Measurements from ENCODE around the gene ENTREP1. TPM values are rescaled to one million over a fixed set of nuclear protein-coding genes. Genes with fewer than 3 reads are reported as not detected.
"Not testable (repeated sequence)": the region's sequence is repeated elsewhere in the genome, so short reads cannot be mapped to it uniquely, and the experiment has no call there.

The ENTREP1 gene
- total RNA-seq, 1 donor from 2014 or later = 2.6 TPM

- TF ChIP-seq CTCF (IDR thresholded peaks at IDR 0.05; ENCODE audit: unreplicated experiment) = no peak
- Mint-ChIP-seq H3K27ac (no peak overlapping the region), H3K4me1 (peaks cover 7% of the 10 kb centered on the region), H3K27me3 (ENCODE audit: low read depth) (peaks cover 11% of the 10 kb centered on the region), H3K36me3 (peaks cover 15% of the 10 kb centered on the region), H3K9me3 (no peaks in the 10 kb centered on the region), H3K4me3 (no peak overlapping the region)
- no peak for DNase-seq (ENCODE audit: low spot score in 2 of 2, unreplicated experiment in 2 of 2)
Observed at GRCh38 chr9:69432623-69433022, 107.6 kb downstream of the ENTREP1 start.

- Mint-ChIP-seq H3K9me3 (no peaks in the 10 kb centered on the region), H3K4me3 (no peak overlapping the region), H3K27me3 (ENCODE audit: low read depth) (peaks cover 11% of the 10 kb centered on the region), H3K4me1 (peaks cover 7% of the 10 kb centered on the region), H3K36me3 (peaks cover 13% of the 10 kb centered on the region), H3K27ac (no peak overlapping the region)
- DNase-seq (ENCODE audit: low spot score in 2 of 2, unreplicated experiment in 2 of 2) = no peak
- TF ChIP-seq CTCF (IDR thresholded peaks at IDR 0.05; ENCODE audit: unreplicated experiment) = no peak
Observed at GRCh38 chr9:69433392-69433791, 108.4 kb downstream of the ENTREP1 start.

- Mint-ChIP-seq H3K9me3 (no peaks in the 10 kb centered on the region), H3K27ac (no peak overlapping the region), H3K36me3 (peaks cover 11% of the 10 kb centered on the region), H3K4me3 (no peak overlapping the region), H3K4me1 (peaks cover 7% of the 10 kb centered on the region), H3K27me3 (ENCODE audit: low read depth) (peaks cover 10% of the 10 kb centered on the region)
- no peak for DNase-seq (ENCODE audit: low spot score in 2 of 2, unreplicated experiment in 2 of 2)
- no peak for TF ChIP-seq CTCF (IDR thresholded peaks at IDR 0.05; ENCODE audit: unreplicated experiment)
Observed at GRCh38 chr9:69433968-69434367, 109.0 kb downstream of the ENTREP1 start.

GRCh38 chr9:69439654-69440053 lies 114.6 kb downstream of the ENTREP1 start:
- H3K36me3 Mint-ChIP-seq = peaks cover 12% of the 10 kb centered on the region
- not testable (repeated sequence) for H3K4me3 Mint-ChIP-seq; H3K27me3 Mint-ChIP-seq (ENCODE audit: low read depth); DNase-seq (ENCODE audit: low spot score in 2 of 2, unreplicated experiment in 2 of 2); H3K9me3 Mint-ChIP-seq; H3K4me1 Mint-ChIP-seq; H3K27ac Mint-ChIP-seq

- peaks cover 12% of the 10 kb centered on the region for H3K36me3 Mint-ChIP-seq
- H3K9me3 Mint-ChIP-seq; H3K27me3 Mint-ChIP-seq (ENCODE audit: low read depth); H3K4me1 Mint-ChIP-seq; H3K4me3 Mint-ChIP-seq; H3K27ac Mint-ChIP-seq; DNase-seq (ENCODE audit: low spot score in 2 of 2, unreplicated experiment in 2 of 2): not testable (repeated sequence)
Observed at GRCh38 chr9:69440254-69440955, 115.4 kb downstream of the ENTREP1 start.

Other genes with a start within 250 kb of the ENTREP1 start
- 56.5 to 58.0 TPM (median 57.9 TPM) in 3 replicates for gene TJP2, start 150.9 kb upstream of the ENTREP1 start, total RNA-seq

Measured in mesothelial cell of epicardium (in vitro differentiated cells).